ENCODE results near the gene OTULINL. TPM values are rescaled to one million over a fixed set of nuclear protein-coding genes. Genes with fewer than 3 reads are reported as not detected.

OTULINL gene
- total RNA-seq, 1 donor: 45.9 TPM

GRCh38 chr5:14584848-14585247 is 3.3 kb downstream of the OTULINL start:
- Histone ChIP-seq H3K4me1 (ENCODE audit: insufficient read depth, low read length) (peaks cover 80% of the 10 kb centered on the region), H3K9me3 (ENCODE audit: low read depth, low read length) (no peaks in the 10 kb centered on the region), H3K27me3 (ENCODE audit: insufficient read depth, low read length) (no peaks in the 10 kb centered on the region), H3K4me3 (ENCODE audit: low read length) (no peak overlapping the region)

GRCh38 chr5:14587150-14587549 is 5.6 kb downstream of the OTULINL start:
- Histone ChIP-seq H3K9me3 (ENCODE audit: low read depth, low read length) (no peaks in the 10 kb centered on the region), H3K4me3 (ENCODE audit: low read length) (no peak overlapping the region), H3K27me3 (ENCODE audit: insufficient read depth, low read length) (no peaks in the 10 kb centered on the region), H3K4me1 (ENCODE audit: insufficient read depth, low read length) (peaks cover 92% of the 10 kb centered on the region)

DNA sequence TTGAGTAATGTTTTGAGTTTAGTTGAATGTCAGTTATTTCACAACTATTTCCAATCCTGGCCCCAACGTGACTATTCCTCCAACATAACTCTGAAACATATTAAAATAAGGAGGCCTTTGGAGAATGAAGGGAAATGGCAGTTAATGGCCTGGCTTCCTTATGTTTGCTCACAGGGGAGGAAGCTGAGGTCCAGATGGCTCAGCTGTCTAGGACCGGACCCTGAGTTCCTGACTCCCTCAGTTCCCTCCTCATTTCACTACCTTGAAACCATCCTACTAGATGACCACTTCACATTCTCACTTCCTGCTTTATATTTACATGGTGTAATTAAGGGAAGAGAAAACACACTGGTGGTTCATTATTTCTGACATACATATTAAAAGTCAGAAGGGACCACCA is 6.6 kb downstream of the OTULINL start:
- Histone ChIP-seq H3K4me3 (ENCODE audit: low read length) (no peak overlapping the region), H3K4me1 (ENCODE audit: insufficient read depth, low read length) (peaks cover 94% of the 10 kb centered on the region), H3K9me3 (ENCODE audit: low read depth, low read length) (no peaks in the 10 kb centered on the region), H3K27me3 (ENCODE audit: insufficient read depth, low read length) (no peaks in the 10 kb centered on the region)

DNA sequence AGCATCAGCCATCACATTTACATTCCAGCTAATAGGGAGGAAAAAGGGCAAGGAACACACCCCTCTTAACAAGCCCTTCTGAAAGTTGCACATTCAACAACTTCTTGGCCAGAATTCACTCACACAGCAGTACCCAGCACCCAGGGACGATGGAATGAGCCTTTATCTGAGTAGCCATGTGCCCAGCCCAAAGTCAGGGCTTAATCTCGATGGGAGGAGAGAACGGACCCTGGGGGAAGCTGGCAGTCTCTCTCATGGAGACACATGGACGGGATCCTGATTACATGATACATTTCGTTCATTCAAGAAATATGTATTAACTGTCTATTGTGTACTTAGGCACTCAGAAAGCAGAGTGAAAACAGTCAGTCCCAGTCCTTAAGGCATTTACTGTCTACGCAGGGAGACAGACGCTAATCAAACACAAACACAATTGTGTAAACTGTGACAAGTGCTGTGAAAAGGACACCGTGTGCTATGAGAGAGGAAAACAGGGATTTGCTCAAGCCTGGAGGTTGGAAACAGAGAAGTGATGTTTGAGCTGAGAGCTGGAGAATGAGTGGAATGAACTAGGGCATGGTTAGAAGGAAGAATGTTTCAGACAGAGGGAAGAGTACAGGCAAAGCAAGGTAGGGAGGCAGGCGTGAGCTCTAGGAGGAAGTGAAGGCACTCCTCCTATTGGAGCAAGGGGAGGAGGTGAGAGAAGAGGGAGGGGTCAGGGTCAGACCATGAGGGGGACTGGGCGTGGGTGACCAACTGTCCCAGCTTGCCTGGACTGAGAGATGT is 7.4 kb downstream of the OTULINL start:
- Histone ChIP-seq H3K27me3 (ENCODE audit: insufficient read depth, low read length) (no peaks in the 10 kb centered on the region), H3K4me1 (ENCODE audit: insufficient read depth, low read length) (peaks cover 94% of the 10 kb centered on the region), H3K4me3 (ENCODE audit: low read length) (no peak overlapping the region), H3K9me3 (ENCODE audit: low read depth, low read length) (no peaks in the 10 kb centered on the region)

DNA sequence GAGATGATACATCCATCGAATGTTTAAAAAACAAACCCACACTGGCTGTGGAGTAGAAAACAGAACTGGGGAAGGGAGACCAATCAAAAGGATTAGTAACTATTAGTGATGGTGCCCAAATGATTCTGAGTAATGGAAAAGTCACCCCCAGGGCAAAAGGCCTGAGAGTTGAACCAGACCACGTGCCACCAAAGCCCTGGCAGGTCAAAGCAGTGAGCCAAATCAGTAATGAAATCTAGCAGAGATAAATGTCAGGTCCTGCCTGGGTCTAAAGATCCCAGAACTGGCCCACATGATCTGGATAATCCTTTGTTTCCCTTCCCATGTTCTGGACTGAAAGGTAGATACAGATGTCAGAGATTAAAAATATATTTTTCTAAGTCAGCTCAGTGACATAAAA is 9.4 kb downstream of the OTULINL start:
- H3K4me3 ChIP-seq (ENCODE audit: low read length): no peak overlapping the region
- H3K4me1 ChIP-seq (ENCODE audit: insufficient read depth, low read length): peaks cover 95% of the 10 kb centered on the region
- H3K9me3 ChIP-seq (ENCODE audit: low read depth, low read length): no peaks in the 10 kb centered on the region
- no peaks in the 10 kb centered on the region for H3K27me3 ChIP-seq (ENCODE audit: insufficient read depth, low read length)

DNA sequence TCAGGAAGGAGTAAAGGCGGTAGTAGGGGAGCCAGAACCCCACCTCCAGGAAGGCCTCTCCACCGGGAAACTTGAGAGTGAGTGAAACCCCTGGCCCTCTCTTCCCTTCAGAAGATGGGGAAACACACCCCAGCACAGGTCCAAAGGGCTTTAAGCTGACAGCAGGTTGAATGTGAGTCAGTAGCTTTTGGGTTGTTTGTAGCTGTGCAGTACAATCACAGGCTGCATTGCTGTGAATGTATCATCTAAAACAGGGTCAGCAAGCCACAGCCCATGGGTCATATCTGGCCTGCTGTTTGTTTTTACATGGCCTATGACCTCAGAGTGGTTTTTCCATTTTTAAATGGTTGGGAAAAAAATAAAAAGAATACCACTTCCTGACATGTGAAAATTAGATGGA is 10.0 kb downstream of the OTULINL start:
- no peak overlapping the region for H3K4me3 ChIP-seq (ENCODE audit: low read length)
- H3K27me3 ChIP-seq (ENCODE audit: insufficient read depth, low read length): no peaks in the 10 kb centered on the region
- H3K9me3 ChIP-seq (ENCODE audit: low read depth, low read length): no peaks in the 10 kb centered on the region
- peaks cover 99% of the 10 kb centered on the region for H3K4me1 ChIP-seq (ENCODE audit: insufficient read depth, low read length)

DNA sequence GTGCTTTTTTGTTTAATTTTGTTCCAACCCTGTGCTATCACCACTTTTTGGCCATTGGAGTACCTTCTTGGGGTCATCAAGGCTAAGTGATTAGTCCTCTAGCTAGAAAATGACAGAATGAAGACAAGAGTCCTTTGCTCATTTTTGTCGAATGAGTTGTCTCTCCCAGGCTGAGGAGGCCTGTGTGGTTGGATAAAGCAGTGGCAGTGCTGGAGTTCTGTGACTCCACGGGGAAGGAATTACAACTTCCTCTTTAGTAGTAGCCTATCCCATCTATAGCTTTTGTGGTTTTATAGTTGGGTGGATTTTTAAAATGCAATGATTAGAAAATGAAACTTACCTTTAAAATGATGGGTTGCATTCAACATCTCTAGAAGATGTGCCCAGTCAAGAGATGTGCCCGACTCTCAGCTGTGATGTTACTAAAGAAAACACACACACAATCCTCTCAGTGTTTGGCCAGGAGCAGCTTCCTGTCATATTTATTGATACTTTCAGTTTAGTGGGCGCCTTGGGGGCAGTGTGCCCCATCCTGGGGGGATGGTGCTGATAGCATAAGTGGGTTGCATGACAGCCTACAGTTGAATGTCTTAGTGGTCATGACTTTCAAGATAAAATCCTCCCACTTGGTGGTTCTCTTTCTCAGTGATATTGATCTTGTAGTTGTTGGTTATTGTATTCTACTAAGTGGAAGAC is 11.9 kb downstream of the OTULINL start:
- Histone ChIP-seq H3K4me1 (ENCODE audit: insufficient read depth, low read length) (peaks cover 99% of the 10 kb centered on the region), H3K4me3 (ENCODE audit: low read length) (no peak overlapping the region), H3K27me3 (ENCODE audit: insufficient read depth, low read length) (no peaks in the 10 kb centered on the region), H3K9me3 (ENCODE audit: low read depth, low read length) (no peaks in the 10 kb centered on the region)

GRCh38 chr5:14594378-14595074 is 12.9 kb downstream of the OTULINL start:
- Histone ChIP-seq H3K4me1 (ENCODE audit: insufficient read depth, low read length) (peaks cover 93% of the 10 kb centered on the region), H3K9me3 (ENCODE audit: low read depth, low read length) (no peaks in the 10 kb centered on the region), H3K4me3 (ENCODE audit: low read length) (no peak overlapping the region), H3K27me3 (ENCODE audit: insufficient read depth, low read length) (no peaks in the 10 kb centered on the region)

DNA sequence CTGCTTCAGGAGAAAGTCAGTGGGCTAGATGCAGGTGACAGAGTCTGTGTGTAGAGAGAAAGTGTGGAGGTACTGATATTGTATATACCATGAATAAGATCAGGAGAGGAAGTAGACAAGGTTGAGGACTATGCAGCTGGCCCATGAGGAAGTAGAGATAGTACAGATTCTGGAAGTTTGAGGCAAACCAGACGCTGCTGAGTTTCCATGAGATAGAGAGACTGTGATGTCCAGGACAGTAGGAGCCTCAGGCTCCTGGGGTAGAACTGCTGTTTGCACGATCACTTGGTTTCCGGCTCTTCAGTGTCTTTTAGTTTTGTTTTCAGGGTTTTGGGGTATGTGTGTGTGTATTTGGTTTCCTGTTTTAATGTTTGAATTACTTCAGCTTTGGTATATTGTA is 13.6 kb downstream of the OTULINL start:
- H3K4me1 ChIP-seq (ENCODE audit: insufficient read depth, low read length): peaks cover 93% of the 10 kb centered on the region
- H3K9me3 ChIP-seq (ENCODE audit: low read depth, low read length): no peaks in the 10 kb centered on the region
- H3K4me3 ChIP-seq (ENCODE audit: low read length): no peak overlapping the region
- H3K27me3 ChIP-seq (ENCODE audit: insufficient read depth, low read length): no peaks in the 10 kb centered on the region

GRCh38 chr5:14595891-14596290 is 14.3 kb downstream of the OTULINL start:
- H3K4me3 ChIP-seq (ENCODE audit: low read length): no peak overlapping the region
- no peaks in the 10 kb centered on the region for H3K9me3 ChIP-seq (ENCODE audit: low read depth, low read length)
- peaks cover 89% of the 10 kb centered on the region for H3K4me1 ChIP-seq (ENCODE audit: insufficient read depth, low read length)
- no peaks in the 10 kb centered on the region for H3K27me3 ChIP-seq (ENCODE audit: insufficient read depth, low read length)

DNA sequence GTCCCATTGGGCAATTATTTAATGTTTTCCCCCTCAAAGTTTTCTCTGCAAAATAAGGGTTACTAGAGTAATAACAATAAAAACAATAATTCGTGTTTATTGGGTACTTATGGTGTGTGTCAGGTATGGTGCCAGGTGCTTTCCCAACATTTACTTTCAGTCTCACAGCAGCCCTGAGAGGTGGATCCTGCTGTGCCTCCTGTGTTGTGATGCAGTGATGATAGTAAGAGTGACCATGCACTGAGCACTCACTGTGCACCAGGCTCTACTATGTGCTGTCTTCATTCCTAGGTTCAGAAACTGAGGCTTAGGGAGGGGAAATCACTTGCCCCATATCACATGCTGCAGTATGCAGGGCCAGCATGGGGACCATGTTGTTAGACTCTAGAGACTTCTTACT is 15.5 kb downstream of the OTULINL start:
- no peaks in the 10 kb centered on the region for H3K9me3 ChIP-seq (ENCODE audit: low read depth, low read length)
- no peaks in the 10 kb centered on the region for H3K27me3 ChIP-seq (ENCODE audit: insufficient read depth, low read length)
- H3K4me1 ChIP-seq (ENCODE audit: insufficient read depth, low read length): peaks cover 83% of the 10 kb centered on the region
- no peak overlapping the region for H3K4me3 ChIP-seq (ENCODE audit: low read length)

DNA sequence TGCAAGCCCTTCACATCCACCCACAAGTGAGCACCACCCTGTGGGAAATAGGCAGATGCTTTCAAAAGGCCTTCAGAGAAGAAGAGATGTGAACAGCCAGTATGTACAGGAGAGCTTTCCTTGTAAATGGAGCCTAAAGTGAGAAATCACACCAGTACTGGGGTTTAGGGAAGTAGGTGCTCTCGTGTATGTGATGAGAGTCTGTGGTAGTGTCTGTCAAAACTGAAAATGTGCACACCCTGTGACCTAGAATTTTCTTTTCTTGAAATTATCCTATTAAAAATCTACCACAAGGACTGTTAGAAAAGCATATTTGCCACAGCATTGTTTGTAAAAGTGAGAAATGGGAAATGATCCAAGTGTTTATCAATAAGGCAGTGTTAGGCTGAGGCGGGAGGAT is 16.6 kb downstream of the OTULINL start:
- no peaks in the 10 kb centered on the region for H3K27me3 ChIP-seq (ENCODE audit: insufficient read depth, low read length)
- no peak overlapping the region for H3K4me3 ChIP-seq (ENCODE audit: low read length)
- H3K9me3 ChIP-seq (ENCODE audit: low read depth, low read length): no peaks in the 10 kb centered on the region
- peaks cover 71% of the 10 kb centered on the region for H3K4me1 ChIP-seq (ENCODE audit: insufficient read depth, low read length)

- H3K9me3 ChIP-seq (ENCODE audit: low read depth, low read length): no peaks in the 10 kb centered on the region
- peaks cover 57% of the 10 kb centered on the region for H3K4me1 ChIP-seq (ENCODE audit: insufficient read depth, low read length)
These were observed 18.0 kb downstream of the OTULINL start for GRCh38 chr5:14599476-14600127.

GRCh38 chr5:14600846-14601245 is 19.3 kb downstream of the OTULINL start:
- Histone ChIP-seq H3K27me3 (ENCODE audit: insufficient read depth, low read length) (no peaks in the 10 kb centered on the region), H3K4me1 (ENCODE audit: insufficient read depth, low read length) (peaks cover 46% of the 10 kb centered on the region), H3K4me3 (ENCODE audit: low read length) (no peak overlapping the region), H3K9me3 (ENCODE audit: low read depth, low read length) (no peaks in the 10 kb centered on the region)

More at GRCh38 chr5:14599476-14600127, 18.0 kb downstream of the OTULINL start:
- H3K4me3 ChIP-seq (ENCODE audit: low read length): no peak overlapping the region
- H3K27me3 ChIP-seq (ENCODE audit: insufficient read depth, low read length): no peaks in the 10 kb centered on the region

GRCh38 chr5:14603141-14603540 is 21.5 kb downstream of the OTULINL start:
- no peaks in the 10 kb centered on the region for H3K27me3 ChIP-seq (ENCODE audit: insufficient read depth, low read length)
- H3K4me1 ChIP-seq (ENCODE audit: insufficient read depth, low read length): peaks cover 41% of the 10 kb centered on the region
- no peaks in the 10 kb centered on the region for H3K9me3 ChIP-seq (ENCODE audit: low read depth, low read length)
- no peak overlapping the region for H3K4me3 ChIP-seq (ENCODE audit: low read length)

All from mononuclear cell (primary cell).